DND-41 (cell line): ENCODE data around the gene C10orf143.
"Not testable (repeated sequence)": the region's sequence is repeated elsewhere in the genome, so short reads cannot be mapped to it uniquely, and the experiment has no call there.

Experiments used
- ATAC-seq: fragments of 200-7000 bp; cut with Tn5 transposase; 3 replicates; pipeline ENCODE4 v1.9.1; 2021; ENCODE audit warnings: low read depth; ENCODE audit not compliant: insufficient read depth
- DNase-seq: peaks from one replicate; pipeline ENCODE4 v3.0.0-alpha.2; 2020
- H2AFZ ChIP-seq: 2 replicates; pipeline ENCODE4 v1.6.0; 2012; ENCODE audit warnings: low read depth, low read length
- H3K27ac ChIP-seq: 2 replicates; pipeline ENCODE4 v1.5.1; 2012; ENCODE audit warnings: low read length, inconsistent platforms
- H3K27me3 ChIP-seq: fragments of 200-600 bp; sonication (generic); 2 replicates; pipeline ENCODE4 v1.6.0; 2012; ENCODE audit warnings: low read length, mild to moderate bottlenecking, inconsistent platforms; ENCODE audit not compliant: insufficient read depth, poor library complexity
- H3K36me3 ChIP-seq: 2 replicates; pipeline ENCODE4 v1.5.1; 2012; ENCODE audit warnings: low read length, inconsistent platforms; ENCODE audit not compliant: insufficient read depth
- H3K4me1 ChIP-seq: 2 replicates; pipeline ENCODE4 v1.5.1; 2012; ENCODE audit warnings: mild to moderate bottlenecking, low read length; ENCODE audit not compliant: insufficient read depth
- H3K4me2 ChIP-seq: 2 replicates; pipeline ENCODE4 v1.6.0; 2012; ENCODE audit warnings: mild to moderate bottlenecking, moderate library complexity, low read length, inconsistent platforms; ENCODE audit not compliant: insufficient read depth
- H3K4me3 ChIP-seq, 2 experiments: fragments of 200-600 bp in 1 of 2; shearing (Covaris generic) in 1 of 2; 2 replicates each; pipeline ENCODE4 v1.5.1; 2012 to 2016; ENCODE audit warnings: inconsistent platforms in 2 of 2, low read length in 2 of 2, mild to moderate bottlenecking in 2 of 2, low read depth in 1 of 2, moderate library complexity in 1 of 2
- H3K79me2 ChIP-seq: 2 replicates; pipeline ENCODE4 v1.6.0; 2012; ENCODE audit warnings: low read length, inconsistent platforms; ENCODE audit not compliant: insufficient read depth
- H3K9ac ChIP-seq: 2 replicates; pipeline ENCODE4 v1.6.0; 2012; ENCODE audit warnings: low read depth, mild to moderate bottlenecking, inconsistent platforms, low read length, moderate library complexity
- H3K9me3 ChIP-seq: 2 replicates; pipeline ENCODE4 v1.5.1; 2012; ENCODE audit warnings: low read length, moderate library complexity, mild to moderate bottlenecking, inconsistent platforms; ENCODE audit not compliant: insufficient read depth, severe bottlenecking
- H4K20me1 ChIP-seq: 2 replicates; pipeline ENCODE4 v1.6.0; 2012; ENCODE audit warnings: low read length; ENCODE audit not compliant: insufficient read depth
- EZH2 ChIP-seq: IDR thresholded peaks from 3 replicates; pipeline ENCODE4 v1.6.1; 2012; ENCODE audit warnings: borderline replicate concordance, low read depth, mild to moderate bottlenecking, moderate library complexity, low read length, inconsistent platforms; ENCODE audit not compliant: severe bottlenecking
- TF ChIP-seq, protein P1 (sequence below): IDR thresholded peaks from 2 replicates; pipeline ENCODE4 v1.5.1; 2012; ENCODE audit warnings: borderline replicate concordance, low read length, moderate library complexity, mild to moderate bottlenecking; ENCODE audit not compliant: poor library complexity, severe bottlenecking; ENCODE audit errors: extremely low read depth

C10orf143 gene

DNA sequence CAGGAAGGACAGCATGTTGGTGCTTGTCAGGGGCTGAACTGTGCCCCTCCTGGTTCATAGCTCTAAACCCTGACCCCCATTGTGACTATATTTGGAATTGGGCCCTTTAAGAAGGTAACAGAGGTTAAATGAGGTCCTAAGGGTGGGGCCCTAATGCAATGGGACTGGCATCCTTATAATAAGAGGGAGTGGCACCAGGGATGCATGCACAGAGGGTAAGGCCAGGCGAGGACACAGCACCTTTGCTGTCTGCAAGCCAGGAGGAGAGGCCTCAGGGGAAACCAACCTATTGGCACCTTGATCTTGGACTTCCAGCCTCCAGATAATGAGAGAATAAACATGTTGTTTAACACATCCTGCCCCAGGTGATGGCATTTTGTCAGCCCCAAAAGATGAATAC, 85.3 kb downstream of the C10orf143 start:
- TF ChIP-seq, protein P1, sequence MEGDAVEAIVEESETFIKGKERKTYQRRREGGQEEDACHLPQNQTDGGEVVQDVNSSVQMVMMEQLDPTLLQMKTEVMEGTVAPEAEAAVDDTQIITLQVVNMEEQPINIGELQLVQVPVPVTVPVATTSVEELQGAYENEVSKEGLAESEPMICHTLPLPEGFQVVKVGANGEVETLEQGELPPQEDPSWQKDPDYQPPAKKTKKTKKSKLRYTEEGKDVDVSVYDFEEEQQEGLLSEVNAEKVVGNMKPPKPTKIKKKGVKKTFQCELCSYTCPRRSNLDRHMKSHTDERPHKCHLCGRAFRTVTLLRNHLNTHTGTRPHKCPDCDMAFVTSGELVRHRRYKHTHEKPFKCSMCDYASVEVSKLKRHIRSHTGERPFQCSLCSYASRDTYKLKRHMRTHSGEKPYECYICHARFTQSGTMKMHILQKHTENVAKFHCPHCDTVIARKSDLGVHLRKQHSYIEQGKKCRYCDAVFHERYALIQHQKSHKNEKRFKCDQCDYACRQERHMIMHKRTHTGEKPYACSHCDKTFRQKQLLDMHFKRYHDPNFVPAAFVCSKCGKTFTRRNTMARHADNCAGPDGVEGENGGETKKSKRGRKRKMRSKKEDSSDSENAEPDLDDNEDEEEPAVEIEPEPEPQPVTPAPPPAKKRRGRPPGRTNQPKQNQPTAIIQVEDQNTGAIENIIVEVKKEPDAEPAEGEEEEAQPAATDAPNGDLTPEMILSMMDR, result no peak
- no peak for TF ChIP-seq EZH2
- no peak for DNase-seq
- H3K79me2 ChIP-seq, result no peaks in the 10 kb centered on the region
- no peak overlapping the region for H3K4me2 ChIP-seq
- H3K27me3 ChIP-seq, result no peaks in the 10 kb centered on the region
- H3K9ac ChIP-seq, result no peak overlapping the region
- H3K27ac ChIP-seq, result no peak overlapping the region
- ATAC-seq, result no peak
- H3K36me3 ChIP-seq, result no peaks in the 10 kb centered on the region
- no peak overlapping the region for H2AFZ ChIP-seq
- no peaks in the 10 kb centered on the region for H4K20me1 ChIP-seq
- H3K4me3 ChIP-seq, result no peak overlapping the region
- no peaks in the 10 kb centered on the region for H3K9me3 ChIP-seq
- H3K4me1 ChIP-seq, result peaks cover 7% of the 10 kb centered on the region

DNA sequence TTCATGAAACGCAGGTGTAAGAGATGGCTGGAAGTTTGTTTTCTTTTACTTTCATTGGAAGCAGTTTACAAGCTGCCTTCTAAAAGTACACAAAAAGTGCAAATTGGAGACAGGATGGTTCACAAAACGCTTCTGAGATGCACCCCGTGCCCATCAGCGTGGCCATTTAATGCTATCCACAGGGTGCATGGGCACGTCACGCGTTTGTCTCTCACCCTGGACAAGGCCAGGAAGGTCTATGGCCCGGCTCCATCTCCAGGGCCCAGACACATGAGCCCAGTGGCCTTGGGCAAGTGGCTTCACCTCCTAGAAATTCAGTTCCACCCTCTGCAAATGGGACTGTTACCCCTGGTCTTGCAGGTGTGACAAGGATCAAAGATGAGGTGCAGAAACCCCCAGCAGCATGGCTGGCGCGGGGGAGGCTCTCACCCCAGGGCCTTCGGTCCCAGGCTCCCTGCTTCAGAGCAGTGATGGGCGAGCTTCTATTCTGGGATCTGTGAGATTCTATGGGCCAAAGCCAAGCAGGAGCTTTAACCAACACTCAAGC, 85.8 kb downstream of the C10orf143 start:
- Histone ChIP-seq H3K4me2 (no peak overlapping the region), H3K36me3 (no peaks in the 10 kb centered on the region), H4K20me1 (no peaks in the 10 kb centered on the region), H3K9me3 (no peaks in the 10 kb centered on the region), H3K27ac (no peak overlapping the region), H3K79me2 (no peaks in the 10 kb centered on the region), H3K4me1 (peaks cover 11% of the 10 kb centered on the region), H3K4me3 (no peak overlapping the region), H3K27me3 (no peaks in the 10 kb centered on the region), H3K9ac (no peak overlapping the region), H2AFZ (no peak overlapping the region)
- TF ChIP-seq, protein P1, result no peak
- no peak for TF ChIP-seq EZH2
- ATAC-seq (no peak), DNase-seq (no peak)

DNA sequence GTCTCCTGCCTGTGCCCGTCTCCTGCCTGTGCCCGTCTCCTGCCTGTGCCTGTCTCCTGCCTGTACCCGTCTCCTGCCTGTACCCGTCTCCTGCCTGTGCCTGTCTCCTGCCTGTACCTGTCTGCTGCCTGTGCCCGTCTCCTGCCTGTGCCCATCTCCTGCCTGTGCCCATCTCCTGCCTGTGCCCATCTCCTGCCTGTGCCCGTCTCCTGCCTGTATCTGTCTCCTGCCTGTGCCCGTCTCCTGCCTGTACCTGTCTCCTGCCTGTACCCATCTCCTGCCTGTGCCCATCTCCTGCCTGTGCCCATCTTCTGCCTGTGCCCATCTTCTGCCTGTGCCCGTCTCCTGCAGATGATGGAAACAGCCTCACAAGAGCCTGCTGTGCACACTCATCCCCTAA, 86.3 kb downstream of the C10orf143 start:
- not testable (repeated sequence) for H3K36me3 ChIP-seq, H3K27me3 ChIP-seq, H3K4me3 ChIP-seq, H3K79me2 ChIP-seq, H3K27ac ChIP-seq, H2AFZ ChIP-seq, DNase-seq, ATAC-seq, H3K9me3 ChIP-seq, H3K4me2 ChIP-seq, H4K20me1 ChIP-seq, H3K9ac ChIP-seq
- H3K4me1 ChIP-seq, result peaks cover 15% of the 10 kb centered on the region

DNA sequence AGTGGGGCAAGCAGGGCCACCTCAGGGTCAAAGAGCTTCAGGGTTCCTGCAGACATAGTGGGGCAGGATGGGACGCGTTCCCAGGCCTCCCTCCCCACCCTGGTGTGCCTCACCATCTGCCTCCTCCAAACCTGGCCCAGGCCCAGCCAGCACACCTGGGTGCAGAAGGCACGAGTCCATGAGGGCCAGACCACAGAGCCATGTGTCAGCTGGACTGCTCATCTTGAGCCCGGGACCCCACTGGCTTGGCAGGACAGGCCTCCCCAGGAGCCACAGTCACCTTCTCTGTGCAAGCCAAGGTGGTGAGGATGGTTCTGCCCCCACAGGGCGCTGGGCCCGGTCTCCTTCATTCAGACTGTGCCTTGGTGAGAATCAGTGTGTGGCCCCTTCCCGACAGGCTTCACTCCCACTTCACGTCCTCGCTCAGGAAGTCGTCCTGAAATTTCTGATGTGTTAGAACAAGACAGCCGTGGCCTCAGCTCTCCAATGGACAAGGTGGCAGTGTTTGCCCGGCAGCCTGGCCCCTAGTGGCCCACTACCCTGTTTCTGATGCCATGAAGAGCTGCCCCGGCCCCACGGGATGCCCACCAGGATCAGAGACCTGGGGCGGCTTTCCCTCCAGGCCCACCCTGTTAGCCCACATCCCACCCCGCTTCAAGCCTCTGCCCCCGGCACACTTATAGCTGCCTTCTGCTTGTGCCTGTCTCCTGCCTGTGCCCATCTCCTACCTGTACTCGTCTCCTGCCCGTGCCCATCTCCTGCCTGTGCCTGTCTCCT, 87.0 kb downstream of the C10orf143 start:
- Histone ChIP-seq H3K36me3 (no peaks in the 10 kb centered on the region), H3K27ac (no peak overlapping the region), H3K4me2 (no peak overlapping the region), H4K20me1 (no peaks in the 10 kb centered on the region), H2AFZ (no peak overlapping the region), H3K9ac (no peak overlapping the region), H3K4me1 (peaks cover 22% of the 10 kb centered on the region), H3K4me3 (no peak overlapping the region), H3K79me2 (no peaks in the 10 kb centered on the region), H3K27me3 (no peaks in the 10 kb centered on the region), H3K9me3 (no peaks in the 10 kb centered on the region)
- TF ChIP-seq, protein P1, result no peak
- no peak for TF ChIP-seq EZH2
- no peak for DNase-seq
- no peak for ATAC-seq
